Tibial nerve (tissue), 4 donors: ENCODE data around the gene P2RY8. TPM values are rescaled to one million over a fixed set of nuclear protein-coding genes. Genes with fewer than 3 reads are reported as not detected.
A peak's percentile ranks its signal among the peaks of the same experiment; 100 is the strongest.

Experiments used
- DNase-seq, 2 donors: peaks; one replicate each; pipeline ENCODE4 v3.0.0-alpha.2; 2019; ENCODE audit warnings: low spot score in 2 of 2
- H3K27ac ChIP-seq, 4 donors: fragments of 200-600 bp; sonication (generic) in 3 of 4; one replicate each; pipeline ENCODE4 v1.5.1; 2017 to 2019; ENCODE audit warnings: mild to moderate bottlenecking in 1 of 4
- H3K27me3 ChIP-seq, 2 donors: fragments of 200-600 bp; sonication (generic) in 1 of 2; one replicate each; pipeline versions ENCODE4 v1.5.1 to v1.6.0; 2017 to 2019
- H3K36me3 ChIP-seq, 3 donors: fragments of 200-600 bp; sonication (generic); one replicate each; pipeline ENCODE4 v1.5.1; 2018 to 2019
- H3K4me1 ChIP-seq, 4 donors: fragments of 200-600 bp; sonication (generic) in 3 of 4; one replicate each; pipeline ENCODE4 v1.5.1; 2017 to 2019
- H3K4me3 ChIP-seq, 4 donors: fragments of 200-600 bp; sonication (generic) in 3 of 4; one replicate each; pipeline ENCODE4 v1.5.1; 2017 to 2019; ENCODE audit warnings: mild to moderate bottlenecking in 1 of 4, moderate library complexity in 1 of 4
- H3K9me3 ChIP-seq, 4 donors: fragments of 200-600 bp; sonication (generic) in 3 of 4; one replicate each; pipeline ENCODE4 v1.5.1; 2017 to 2019
- CTCF ChIP-seq, 5 experiments: fragments of 200-600 bp in 3 of 5; fragments of 450-650 bp in 2 of 5; sonication (generic) in 3 of 5; IDR thresholded peaks; one replicate each; pipeline ENCODE4 v1.5.1; 2016 to 2019; ENCODE audit warnings: antibody characterized with exemption in 5 of 5, mild to moderate bottlenecking in 3 of 5, moderate library complexity in 2 of 5
- EP300 ChIP-seq, 2 donors: sonication (generic); formaldehyde crosslinking; IDR thresholded peaks; one replicate each; pipeline ENCODE4 v1.6.1; 2017; ENCODE audit warnings: antibody characterized with exemption in 2 of 2, mild to moderate bottlenecking in 1 of 2
- POLR2A ChIP-seq, 2 donors: fragments of 450-650 bp; IDR thresholded peaks; one replicate each; pipeline ENCODE4 v1.6.1; 2017; ENCODE audit warnings: antibody characterized with exemption in 2 of 2, mild to moderate bottlenecking in 2 of 2, moderate library complexity in 2 of 2
- WGBS, 2 donors: methylation state at CpG; one replicate each; pipeline ENCODE4 v1.1.5; 2018; 5-methylcytosine and 5-hydroxymethylcytosine counted together
- total RNA-seq, 4 donors: library from RNA; depleted of rRNA; stranded (reverse); fragments of >200 nt; gene quantifications; one replicate each; pipeline ENCODE4 v1.1.0, GENCODE V29; 2016

Gene P2RY8
- total RNA-seq, 4 donors from 2014 or later: 0.84 to 2.8 (median 1.2) TPM

- H3K4me1 ChIP-seq: no peaks in the 10 kb centered on the region
- H3K36me3 ChIP-seq: no peaks in the 10 kb centered on the region
- TF ChIP-seq EP300 (IDR thresholded peaks at IDR 0.05) (no peak), CTCF (IDR thresholded peaks at IDR 0.05) (no peak), POLR2A (IDR thresholded peaks at IDR 0.05) (no peak)
- WGBS, 2 donors: 79 to 82% methylated on average over 23 of the region's 23 CpGs
- H3K4me3 ChIP-seq: no peak overlapping the region
- peak overlapping the region in 2 of 4 donors; percentile 50 to 52 for H3K27ac ChIP-seq
- no peak for DNase-seq
- H3K9me3 ChIP-seq: peaks cover 0 to 9% (median 0%) of the 10 kb centered on the region in 4 donors
- no peaks in the 10 kb centered on the region for H3K27me3 ChIP-seq
Observed at GRCh38 chrX:1500701-1501624, 36.0 kb downstream of the P2RY8 start.

DNA sequence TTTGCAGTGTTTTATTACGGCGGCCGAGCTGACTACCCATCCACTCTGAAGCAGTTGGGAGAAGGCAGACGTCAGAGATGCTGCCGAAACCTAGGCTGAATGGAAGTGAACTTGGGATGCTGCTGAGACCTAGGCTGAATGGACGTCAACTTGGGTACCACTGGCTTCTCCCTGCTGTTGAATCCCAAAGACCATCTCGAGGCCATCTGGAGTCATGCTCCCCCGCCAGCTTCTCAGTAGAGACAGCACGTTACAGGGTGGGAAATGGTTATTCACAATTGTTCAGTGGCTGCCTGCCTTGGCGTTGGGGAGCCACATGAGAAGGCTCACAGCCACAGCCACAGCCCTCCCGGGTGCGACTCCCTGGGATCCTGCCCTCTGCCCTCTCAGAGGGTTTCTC lies 40.9 kb downstream of the P2RY8 start:
- H3K4me3 ChIP-seq: no peak overlapping the region
- TF ChIP-seq EP300 (IDR thresholded peaks at IDR 0.05): no peak
- no peak for TF ChIP-seq CTCF (IDR thresholded peaks at IDR 0.05)
- TF ChIP-seq POLR2A (IDR thresholded peaks at IDR 0.05): no peak
- peaks cover 0 to 20% (median 0%) of the 10 kb centered on the region in 4 donors for H3K9me3 ChIP-seq
- WGBS, 2 donors: 67 to 71% methylated on average over 12 of the region's 12 CpGs
- no peak for DNase-seq
- H3K27ac ChIP-seq: no peak overlapping the region
- H3K27me3 ChIP-seq: no peaks in the 10 kb centered on the region
- peaks cover 0 to 8% (median 0%) of the 10 kb centered on the region in 4 donors for H3K4me1 ChIP-seq
- H3K36me3 ChIP-seq: no peaks in the 10 kb centered on the region

DNA sequence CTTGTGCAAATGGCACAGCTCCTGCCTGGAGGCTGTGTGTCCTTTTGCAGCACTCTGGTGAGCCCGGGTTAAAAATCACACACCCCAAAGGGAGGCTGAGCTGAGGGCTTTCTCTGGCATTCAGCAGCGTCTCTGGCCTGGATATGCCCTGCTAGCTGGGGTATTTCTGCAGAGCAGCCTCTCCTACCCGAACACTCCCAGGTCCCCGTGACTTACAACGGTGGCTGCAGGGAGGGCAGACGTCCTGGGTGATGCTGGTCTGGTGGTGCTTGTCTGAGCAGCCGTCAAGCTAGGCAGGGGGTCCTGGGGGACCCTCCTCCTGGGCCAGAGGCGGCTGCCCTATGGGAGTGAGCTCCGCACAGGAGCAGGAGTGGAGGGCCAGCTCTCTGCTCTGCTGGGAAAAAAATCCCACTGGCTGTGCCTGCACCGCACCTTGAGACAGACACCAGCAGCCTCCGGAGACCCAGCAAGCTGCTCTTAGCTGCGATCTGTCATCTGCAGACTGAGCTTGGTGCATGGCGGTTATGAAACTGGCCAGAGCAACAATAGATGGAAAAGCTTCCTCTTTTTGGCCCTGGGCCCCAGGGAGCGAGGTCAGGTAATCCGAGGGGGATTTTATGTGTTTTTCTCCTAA lies 43.0 kb downstream of the P2RY8 start:
- Histone ChIP-seq H3K4me1 (peaks cover 0 to 8% (median 0%) of the 10 kb centered on the region in 4 donors), H3K27ac (peak overlapping the region in 1 of 4 donors; percentile 40), H3K9me3 (peaks cover 0 to 15% (median 0%) of the 10 kb centered on the region in 4 donors), H3K36me3 (no peaks in the 10 kb centered on the region), H3K27me3 (no peaks in the 10 kb centered on the region), H3K4me3 (no peak overlapping the region)
- no peak for DNase-seq
- WGBS, 2 donors: 23 to 27% methylated on average over 10 to 13 of the region's 15 CpGs
- TF ChIP-seq EP300 (IDR thresholded peaks at IDR 0.05): no peak
- TF ChIP-seq CTCF (IDR thresholded peaks at IDR 0.05): no peak
- no peak for TF ChIP-seq POLR2A (IDR thresholded peaks at IDR 0.05)

DNA sequence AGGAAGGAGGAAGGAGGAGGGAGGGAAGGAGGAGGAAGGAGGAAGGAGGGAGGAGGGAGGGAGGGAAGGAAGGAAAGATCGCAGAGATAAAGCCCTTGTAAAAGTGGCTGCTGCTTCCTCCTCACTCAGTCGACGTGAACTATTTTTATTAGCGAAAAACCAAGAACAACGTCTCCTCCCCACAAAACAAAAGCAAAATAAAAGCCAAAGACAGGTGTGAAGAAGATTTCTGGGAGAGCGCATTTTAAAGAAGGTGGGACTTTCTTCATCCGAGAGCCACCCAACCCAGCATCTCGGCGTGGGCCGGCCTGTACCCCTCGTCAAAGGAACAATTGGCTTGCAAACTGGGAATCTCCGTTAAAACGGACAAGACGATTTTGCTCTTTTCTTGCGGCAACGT lies 43.6 kb downstream of the P2RY8 start:
- no peak overlapping the region for H3K4me3 ChIP-seq
- DNase-seq: no peak

More for the DNA sequence above, 43.6 kb downstream of the P2RY8 start:
- 22 to 32% methylated on average over 16 of the region's 16 CpGs for WGBS, 2 donors
- TF ChIP-seq POLR2A (IDR thresholded peaks at IDR 0.05) (no peak), CTCF (IDR thresholded peaks at IDR 0.05) (no peak), EP300 (IDR thresholded peaks at IDR 0.05) (no peak)
- peak overlapping the region in 1 of 4 donors; percentile 40 for H3K27ac ChIP-seq
- no peaks in the 10 kb centered on the region for H3K27me3 ChIP-seq
- peaks cover 0 to 15% (median 0%) of the 10 kb centered on the region in 4 donors for H3K9me3 ChIP-seq
- H3K36me3 ChIP-seq: no peaks in the 10 kb centered on the region
- peaks cover 0 to 8% (median 0%) of the 10 kb centered on the region in 4 donors for H3K4me1 ChIP-seq
